ENCODE results near the gene TNXB.
"Not testable (repeated sequence)": the region's sequence is repeated elsewhere in the genome, so short reads cannot be mapped to it uniquely, and the experiment has no call there.

Gene TNXB

DNA sequence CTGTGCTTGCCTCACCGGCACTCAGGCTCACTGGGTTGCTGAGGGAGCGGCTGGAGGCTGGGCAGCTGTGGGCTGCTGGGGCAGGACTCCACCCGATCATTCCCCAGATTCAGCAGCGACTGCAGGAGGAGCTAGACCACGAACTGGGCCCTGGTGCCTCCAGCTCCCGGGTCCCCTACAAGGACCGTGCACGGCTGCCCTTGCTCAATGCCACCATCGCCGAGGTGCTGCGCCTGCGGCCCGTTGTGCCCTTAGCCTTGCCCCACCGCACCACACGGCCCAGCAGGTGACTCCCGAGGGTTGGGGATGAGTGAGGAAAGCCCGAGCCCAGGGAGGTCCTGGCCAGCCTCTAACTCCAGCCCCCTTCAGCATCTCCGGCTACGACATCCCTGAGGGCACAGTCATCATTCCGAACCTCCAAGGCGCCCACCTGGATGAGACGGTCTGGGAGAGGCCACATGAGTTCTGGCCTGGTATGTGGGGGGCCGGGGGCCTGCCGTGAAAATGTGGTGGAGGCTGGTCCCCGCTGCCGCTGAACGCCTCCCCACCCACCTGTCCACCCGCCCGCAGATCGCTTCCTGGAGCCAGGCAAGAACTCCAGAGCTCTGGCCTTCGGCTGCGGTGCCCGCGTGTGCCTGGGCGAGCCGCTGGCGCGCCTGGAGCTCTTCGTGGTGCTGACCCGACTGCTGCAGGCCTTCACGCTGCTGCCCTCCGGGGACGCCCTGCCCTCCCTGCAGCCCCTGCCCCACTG is 68.7 kb downstream of the TNXB start:
- not testable (repeated sequence) for DNase-seq (ENCODE audit: low read depth in 2 of 2)

DNA sequence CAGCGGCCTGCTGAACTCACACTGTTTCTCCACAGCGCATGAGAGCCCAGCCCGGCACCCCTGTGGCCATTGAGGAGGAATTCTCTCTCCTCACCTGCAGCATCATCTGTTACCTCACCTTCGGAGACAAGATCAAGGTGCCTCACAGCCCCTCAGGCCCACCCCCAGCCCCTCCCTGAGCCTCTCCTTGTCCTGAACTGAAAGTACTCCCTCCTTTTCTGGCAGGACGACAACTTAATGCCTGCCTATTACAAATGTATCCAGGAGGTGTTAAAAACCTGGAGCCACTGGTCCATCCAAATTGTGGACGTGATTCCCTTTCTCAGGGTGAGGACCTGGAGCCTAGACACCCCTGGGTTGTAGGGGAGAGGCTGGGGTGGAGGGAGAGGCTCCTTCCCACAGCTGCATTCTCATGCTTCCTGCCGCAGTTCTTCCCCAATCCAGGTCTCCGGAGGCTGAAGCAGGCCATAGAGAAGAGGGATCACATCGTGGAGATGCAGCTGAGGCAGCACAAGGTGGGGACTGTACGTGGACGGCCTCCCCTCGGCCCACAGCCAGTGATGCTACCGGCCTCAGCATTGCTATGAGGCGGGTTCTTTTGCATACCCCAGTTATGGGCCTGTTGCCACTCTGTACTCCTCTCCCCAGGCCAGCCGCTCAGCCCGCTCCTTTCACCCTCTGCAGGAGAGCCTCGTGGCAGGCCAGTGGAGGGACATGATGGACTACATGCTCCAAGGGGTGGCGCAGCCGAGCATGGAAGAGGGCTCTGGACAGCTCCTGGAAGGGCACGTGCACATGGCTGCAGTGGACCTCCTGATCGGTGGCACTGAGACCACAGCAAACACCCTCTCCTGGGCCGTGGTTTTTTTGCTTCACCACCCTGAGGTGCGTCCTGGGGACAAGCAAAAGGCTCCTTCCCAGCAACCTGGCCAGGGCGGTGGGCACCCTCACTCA is 69.5 kb downstream of the TNXB start:
- DNase-seq (ENCODE audit: low read depth in 2 of 2) = not testable (repeated sequence)

- DNase-seq (ENCODE audit: low read depth in 2 of 2) = not testable (repeated sequence)
Measured at GRCh38 chr6:32038878-32039277, 70.3 kb downstream of the TNXB start.

DNA sequence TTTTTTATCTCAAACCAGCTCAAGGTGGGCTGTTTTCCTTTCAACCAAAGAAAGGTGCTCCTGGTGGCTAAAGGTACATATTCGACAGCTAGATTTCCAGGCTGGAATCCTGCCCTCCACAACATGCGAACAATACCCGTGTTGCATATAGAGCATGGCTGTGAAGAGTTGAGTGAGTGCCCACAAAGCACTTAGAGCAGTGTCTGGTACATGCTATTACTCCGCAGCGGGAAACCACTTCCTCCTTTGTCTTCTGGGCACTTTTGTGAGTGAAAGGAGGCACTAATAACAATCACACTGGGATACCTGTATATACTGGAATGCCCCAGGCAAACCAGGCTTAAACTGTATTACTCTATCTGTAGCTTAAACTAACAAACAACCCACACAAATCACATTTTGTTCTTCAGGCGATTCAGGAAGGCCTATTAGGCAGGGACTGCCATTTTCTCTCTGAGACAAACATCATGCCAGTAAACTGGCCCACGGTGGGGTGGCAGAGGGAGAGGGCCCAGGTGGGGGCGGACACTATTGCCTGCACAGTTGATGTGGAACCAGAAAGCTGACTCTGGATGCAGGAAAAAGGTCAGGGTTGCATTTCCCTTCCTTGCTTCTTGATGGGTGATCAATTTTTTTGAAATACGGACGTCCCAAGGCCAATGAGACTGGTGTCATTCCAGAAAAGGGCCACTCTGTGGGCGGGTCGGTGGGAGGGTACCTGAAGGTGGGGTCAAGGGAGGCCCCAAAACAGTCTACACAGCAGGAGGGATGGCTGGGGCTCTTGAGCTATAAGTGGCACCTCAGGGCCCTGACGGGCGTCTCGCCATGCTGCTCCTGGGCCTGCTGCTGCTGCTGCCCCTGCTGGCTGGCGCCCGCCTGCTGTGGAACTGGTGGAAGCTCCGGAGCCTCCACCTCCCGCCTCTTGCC is 71.3 kb downstream of the TNXB start, which contains the start of gene CYP21A2:
Gene CYP21A2 (plus strand): TSS at position 818 of the 927 bp plus-strand sequence. CDS start 8 bp downstream, at position 826.
- not testable (repeated sequence) for DNase-seq (ENCODE audit: low read depth in 2 of 2)

DNA sequence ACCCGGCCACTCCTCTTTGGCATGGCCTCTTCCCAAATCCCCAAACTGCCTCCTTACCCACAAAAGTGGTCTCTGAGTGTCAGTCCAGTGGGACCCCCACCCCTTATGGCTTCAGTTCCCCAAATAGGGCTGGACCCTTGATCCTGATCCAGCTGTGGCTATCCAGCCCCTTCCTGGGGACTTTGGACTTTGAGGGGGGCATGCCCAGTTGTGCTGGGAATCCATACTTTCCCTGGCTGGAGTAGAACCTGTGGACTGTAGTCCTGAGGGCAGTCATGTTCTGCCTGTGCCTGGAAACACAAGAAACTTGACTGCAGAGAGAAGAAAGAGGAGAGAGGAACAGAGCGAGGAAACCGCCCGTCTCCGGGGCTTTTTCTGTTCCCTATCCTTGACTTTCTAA is 72.0 kb downstream of the TNXB start:
- DNase-seq (ENCODE audit: low read depth in 2 of 2) = not testable (repeated sequence)

DNA sequence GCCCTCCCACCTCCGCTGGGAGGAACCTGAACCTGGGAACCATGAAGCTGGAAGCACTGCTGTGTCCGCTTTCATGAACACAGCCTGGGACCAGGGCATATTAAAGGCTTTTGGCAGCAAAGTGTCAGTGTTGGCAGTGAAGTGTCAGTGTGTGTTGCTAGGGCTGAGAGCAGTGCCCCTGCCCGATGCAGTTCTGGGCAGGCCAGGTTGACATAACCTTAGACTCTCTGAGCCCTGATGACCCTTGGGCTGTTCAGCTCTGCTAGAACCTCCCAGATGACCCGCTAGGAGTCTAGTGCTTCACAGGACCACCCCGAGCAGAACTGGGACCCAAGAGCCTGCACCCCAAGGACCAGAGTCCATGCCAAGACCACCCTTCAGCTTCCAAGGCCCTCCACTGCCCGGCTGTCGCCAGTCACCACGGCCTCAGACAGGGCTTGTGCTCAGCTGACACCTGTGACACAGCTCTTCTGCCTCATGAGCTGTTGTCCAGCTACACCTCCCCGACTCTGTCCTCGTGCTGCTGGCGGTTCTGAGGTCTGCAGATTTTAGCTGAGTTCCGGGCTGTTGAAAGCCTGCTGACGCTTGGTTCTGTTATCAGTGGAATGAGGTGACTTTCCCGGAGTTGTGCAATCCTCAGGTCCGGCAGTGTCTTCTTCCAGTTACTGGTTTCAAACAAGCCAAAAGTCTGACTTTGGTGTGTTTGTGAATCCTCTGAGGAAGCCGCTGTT is 73.7 kb downstream of the TNXB start:
- not testable (repeated sequence) for DNase-seq (ENCODE audit: low read depth in 2 of 2)

GRCh38 chr6:32029553-32029952 is 79.6 kb downstream of the TNXB start:
- not testable (repeated sequence) for DNase-seq (ENCODE audit: low read depth in 2 of 2)

GRCh38 chr6:32028631-32029030 is 80.5 kb downstream of the TNXB start:
- not testable (repeated sequence) for DNase-seq (ENCODE audit: low read depth in 2 of 2)

DNA sequence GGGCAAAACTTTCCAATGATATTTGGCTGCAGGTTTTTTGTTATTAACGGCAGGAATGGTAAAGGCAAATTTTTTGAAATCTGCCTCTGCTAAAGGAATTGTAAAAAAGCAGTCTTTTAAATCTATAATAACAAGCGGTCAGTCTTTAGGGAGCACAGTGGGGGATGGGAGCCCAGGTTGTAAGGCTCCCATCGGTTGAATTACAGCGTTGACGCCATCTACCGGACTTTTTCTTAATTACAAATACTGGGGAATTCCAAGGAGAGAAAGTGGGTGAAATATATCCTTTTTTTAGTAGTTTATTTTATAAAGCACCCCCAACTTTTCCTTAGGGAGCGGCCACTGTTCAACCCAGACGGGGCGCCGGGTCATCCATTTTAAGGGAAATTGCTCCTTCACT is 87.0 kb downstream of the TNXB start:
- DNase-seq (ENCODE audit: low read depth in 2 of 2) = not testable (repeated sequence)

- DNase-seq (ENCODE audit: low read depth in 2 of 2) = not testable (repeated sequence)
Measured at GRCh38 chr6:32014547-32014946, 94.6 kb downstream of the TNXB start, which contains the start of gene C4B. C4B (plus strand) TSS chr6:32014795; CDS start chr6:32014846, 51 bp downstream.

DNA sequence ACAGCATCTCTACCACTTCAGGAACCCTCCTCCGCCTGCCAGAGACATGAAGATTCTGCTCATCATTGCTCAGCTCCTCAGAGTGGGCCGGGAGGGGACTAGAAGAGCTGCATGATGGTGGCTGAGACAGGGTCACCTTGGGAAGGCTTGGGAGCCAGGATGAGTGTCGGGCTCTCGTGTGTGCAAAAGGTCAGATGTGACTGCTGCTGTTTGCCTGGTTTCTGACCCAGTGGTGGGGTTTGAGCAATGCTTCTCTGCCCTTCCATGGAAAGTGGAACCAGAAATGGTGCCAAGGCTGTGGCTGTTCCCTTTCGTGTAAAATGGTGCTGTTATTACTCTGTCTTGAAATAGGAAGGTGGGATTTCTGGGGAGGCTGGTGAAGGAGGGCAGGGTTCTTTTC is 95.4 kb downstream of the TNXB start:
- not testable (repeated sequence) for DNase-seq (ENCODE audit: low read depth in 2 of 2)

GRCh38 chr6:32012941-32013617 is 96.1 kb downstream of the TNXB start:
- DNase-seq (ENCODE audit: low read depth in 2 of 2) = not testable (repeated sequence)

DNA sequence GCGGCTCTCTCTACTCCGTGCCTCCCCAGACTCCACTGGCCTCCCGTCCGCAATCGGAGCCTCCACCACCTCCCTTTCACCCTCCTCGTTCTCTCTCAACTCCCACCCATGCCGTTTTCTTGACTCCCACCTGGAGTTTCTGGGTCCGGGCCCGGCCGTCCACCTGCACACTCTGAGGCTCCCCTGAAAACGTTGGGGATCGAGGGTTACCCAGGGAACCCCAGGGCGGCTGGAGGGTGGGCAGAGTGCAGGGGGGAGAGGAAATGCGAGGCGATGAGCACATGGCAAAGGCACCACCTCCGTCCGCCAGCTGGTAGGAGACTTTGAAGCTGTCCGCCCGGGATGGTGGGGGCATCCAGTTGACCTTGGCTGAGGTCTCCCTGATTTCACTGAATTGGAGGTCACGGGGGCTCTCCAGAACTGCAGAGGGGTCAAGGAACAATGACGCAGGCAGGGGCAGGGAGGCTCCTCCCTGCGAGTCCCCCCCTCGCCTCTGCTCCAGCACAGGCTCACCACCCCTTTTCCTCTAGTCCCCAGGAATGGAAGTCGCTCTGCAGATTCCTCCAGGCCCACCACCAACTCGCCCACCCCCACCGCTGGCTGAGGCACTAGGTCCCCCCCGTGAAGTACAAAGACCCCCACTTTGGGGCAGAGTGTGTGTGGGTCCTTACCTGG is 98.1 kb downstream of the TNXB start:
- not testable (repeated sequence) for DNase-seq (ENCODE audit: low read depth in 2 of 2)

DNA sequence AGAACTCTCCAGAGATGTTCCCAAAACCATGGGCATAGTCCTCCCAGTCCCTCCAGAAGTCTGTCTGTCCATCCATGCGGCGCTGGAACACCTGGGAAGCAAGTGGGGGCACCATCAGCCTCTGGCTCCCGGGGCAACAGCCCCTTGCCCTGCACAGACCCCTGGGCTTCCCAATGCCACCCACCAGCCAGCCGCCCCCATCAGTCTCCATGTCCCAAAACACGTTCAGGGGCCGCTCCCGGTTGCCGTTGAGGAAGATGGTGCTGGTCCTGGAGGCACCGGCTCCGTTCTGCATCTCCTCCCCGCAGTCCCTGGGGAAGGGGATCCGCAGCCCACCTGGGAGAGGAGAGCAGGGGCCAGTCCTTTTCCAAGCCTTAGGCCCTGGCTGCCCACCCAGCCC is 99.6 kb downstream of the TNXB start:
- DNase-seq (ENCODE audit: low read depth in 2 of 2) = not testable (repeated sequence)

DNA sequence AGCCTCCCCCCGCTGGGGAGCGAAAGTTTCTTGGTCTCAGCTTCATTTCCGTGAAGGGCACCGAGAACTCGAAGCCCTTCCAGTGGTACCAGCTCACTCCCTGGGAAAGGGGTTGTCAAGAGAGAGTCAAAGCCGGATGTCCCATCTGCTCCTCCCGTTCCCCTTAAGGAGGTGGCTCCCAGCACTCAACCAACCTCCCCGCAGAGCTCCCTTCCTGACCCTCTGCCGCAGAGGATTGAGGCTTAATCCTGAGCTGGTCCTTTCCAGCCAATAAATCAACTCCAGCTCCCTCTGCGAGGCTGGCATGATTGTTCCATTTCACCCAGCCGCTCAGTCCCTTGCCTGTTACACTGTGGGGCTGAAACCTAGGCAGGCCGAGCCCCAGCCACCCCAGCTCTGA is 100.5 kb downstream of the TNXB start:
- DNase-seq (ENCODE audit: low read depth in 2 of 2) = not testable (repeated sequence)

- not testable (repeated sequence) for DNase-seq (ENCODE audit: low read depth in 2 of 2)
Measured at GRCh38 chr6:32008037-32008436, 101.1 kb downstream of the TNXB start.

- not testable (repeated sequence) for DNase-seq (ENCODE audit: low read depth in 2 of 2)
Measured at GRCh38 chr6:32007086-32007485, 102.1 kb downstream of the TNXB start.

- DNase-seq (ENCODE audit: low read depth in 2 of 2) = not testable (repeated sequence)
Measured at GRCh38 chr6:32005991-32006529, 103.1 kb downstream of the TNXB start.

- not testable (repeated sequence) for DNase-seq (ENCODE audit: low read depth in 2 of 2)
Measured at GRCh38 chr6:32005538-32005880, 103.6 kb downstream of the TNXB start.

All from stimulated activated CD8-positive, alpha-beta memory T cell treated with anti-CD3 and anti-CD28 coated beads, Interleukin-15, amount 100 ng/mL, for 4 hours (primary cell).